ENCODE results near the gene UCHL5.

- TF ChIP-seq NFIC (IDR thresholded peaks at IDR 0.05) (no peak), USF1 (IDR thresholded peaks at IDR 0.05) (no peak), FOXM1 (IDR thresholded peaks at IDR 0.05; ENCODE audit: borderline replicate concordance, low read depth) (no peak), TCF12 (IDR thresholded peaks at IDR 0.05; ENCODE audit: low read depth) (no peak), EP300 (IDR thresholded peaks at IDR 0.05; ENCODE audit: borderline replicate concordance) (no peak), YY1 (IDR thresholded peaks at IDR 0.05; ENCODE audit: low read depth) (no peak), MAX (IDR thresholded peaks at IDR 0.05) (no peak), RAD21 (IDR thresholded peaks at IDR 0.05; ENCODE audit: low read depth) (no peak), ZBTB7A (IDR thresholded peaks at IDR 0.05; ENCODE audit: low read depth) (no peak), EGR1 (IDR thresholded peaks at IDR 0.05) (no peak), TAF1 (IDR thresholded peaks at IDR 0.05; ENCODE audit: low read depth) (no peak), TEAD4 (IDR thresholded peaks at IDR 0.05) (no peak), CEBPB (IDR thresholded peaks at IDR 0.05) (no peak), REST (IDR thresholded peaks at IDR 0.05; ENCODE audit: low read depth) (no peak)
These were observed 11.8 kb upstream of the UCHL5 start for GRCh38 chr1:193070942-193071341.
